Cerebellar nuclear complex (tissue), 1 donor: ENCODE measurements around the gene YTHDF2.
A peak's percentile ranks its signal among the peaks of the same experiment; 100 is the strongest.
"Not testable (repeated sequence)": the region's sequence is repeated elsewhere in the genome, so short reads cannot be mapped to it uniquely, and the experiment has no call there.

Source experiments
- DNase-seq, 2 experiments: peaks; one replicate each; lab custom pipeline; 2025; lab: John Stamatoyannopoulos, UW

The YTHDF2 gene

DNA sequence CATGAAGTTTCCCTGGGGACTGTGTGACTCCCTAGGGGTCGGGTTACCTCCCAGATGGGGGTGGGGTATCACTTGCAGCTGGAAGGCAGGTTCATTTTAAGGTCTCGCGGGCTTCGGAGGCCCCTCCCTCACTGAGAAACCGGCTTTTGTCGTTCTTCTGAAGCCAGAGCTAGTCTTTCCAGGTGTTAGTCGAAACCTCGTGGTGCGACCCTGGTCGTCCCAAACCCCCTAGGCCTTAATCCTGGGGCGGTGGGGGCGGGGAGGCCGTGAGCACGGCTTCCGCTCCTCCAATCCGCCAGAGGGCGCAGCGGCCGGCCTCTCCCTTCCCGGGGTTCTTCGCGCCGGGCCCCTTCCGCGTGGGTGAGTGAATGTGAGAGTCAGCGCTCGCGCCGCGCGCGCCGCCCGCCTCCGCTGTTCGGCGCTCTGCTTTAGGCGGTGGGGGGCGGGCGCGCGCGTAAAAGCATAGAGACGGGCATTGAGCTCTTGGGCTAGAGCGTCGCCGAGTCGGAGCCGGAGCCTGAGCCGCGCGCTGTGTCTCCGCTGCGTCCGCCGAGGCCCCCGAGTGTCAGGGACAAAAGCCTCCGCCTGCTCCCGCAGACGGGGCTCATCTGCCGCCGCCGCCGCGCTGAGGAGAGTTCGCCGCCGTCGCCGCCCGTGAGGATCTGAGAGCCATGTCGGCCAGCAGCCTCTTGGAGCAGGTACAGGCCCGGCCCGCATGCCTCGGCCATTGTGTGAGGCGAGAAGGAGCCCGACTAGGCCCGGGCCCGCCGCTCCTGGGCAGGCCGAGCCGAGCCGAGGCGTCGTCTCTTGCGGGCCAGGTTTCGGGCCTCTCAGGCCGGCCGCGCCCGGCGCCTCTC is at the start of gene YTHDF2:
TSS of gene YTHDF2 (plus strand) at position 491 of the 857 bp plus-strand sequence. CDS start at position 672, 181 bp downstream.
- peak; percentile 53 to 61 for DNase-seq

GRCh38 chr1:28691627-28692026 is 45.1 kb upstream of the YTHDF2 start:
- DNase-seq: not testable (repeated sequence)

DNA sequence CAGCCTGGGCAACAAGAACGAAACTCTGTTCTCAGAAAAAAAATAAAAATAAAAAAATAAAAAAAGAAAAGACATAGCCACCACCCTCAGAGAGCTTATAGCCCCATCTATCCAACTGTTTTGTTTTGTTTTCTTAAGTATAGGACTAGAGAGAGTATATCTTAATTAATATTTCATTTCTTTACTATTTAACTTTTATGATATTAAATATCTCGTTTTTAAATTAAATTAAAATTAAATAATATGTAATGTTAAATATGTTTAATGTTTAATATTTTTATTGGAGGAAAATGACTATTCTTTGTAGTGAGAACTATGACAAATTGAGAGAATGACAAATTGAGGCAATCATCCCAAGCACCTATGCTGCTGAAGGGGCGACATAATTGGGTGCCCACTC is 33.1 kb upstream of the YTHDF2 start:
- DNase-seq: no peak

- DNase-seq: no peak
These were observed 20.4 kb upstream of the YTHDF2 start for GRCh38 chr1:28716336-28716735.

GRCh38 chr1:28718166-28718565 is 18.6 kb upstream of the YTHDF2 start:
- DNase-seq: no peak

DNA sequence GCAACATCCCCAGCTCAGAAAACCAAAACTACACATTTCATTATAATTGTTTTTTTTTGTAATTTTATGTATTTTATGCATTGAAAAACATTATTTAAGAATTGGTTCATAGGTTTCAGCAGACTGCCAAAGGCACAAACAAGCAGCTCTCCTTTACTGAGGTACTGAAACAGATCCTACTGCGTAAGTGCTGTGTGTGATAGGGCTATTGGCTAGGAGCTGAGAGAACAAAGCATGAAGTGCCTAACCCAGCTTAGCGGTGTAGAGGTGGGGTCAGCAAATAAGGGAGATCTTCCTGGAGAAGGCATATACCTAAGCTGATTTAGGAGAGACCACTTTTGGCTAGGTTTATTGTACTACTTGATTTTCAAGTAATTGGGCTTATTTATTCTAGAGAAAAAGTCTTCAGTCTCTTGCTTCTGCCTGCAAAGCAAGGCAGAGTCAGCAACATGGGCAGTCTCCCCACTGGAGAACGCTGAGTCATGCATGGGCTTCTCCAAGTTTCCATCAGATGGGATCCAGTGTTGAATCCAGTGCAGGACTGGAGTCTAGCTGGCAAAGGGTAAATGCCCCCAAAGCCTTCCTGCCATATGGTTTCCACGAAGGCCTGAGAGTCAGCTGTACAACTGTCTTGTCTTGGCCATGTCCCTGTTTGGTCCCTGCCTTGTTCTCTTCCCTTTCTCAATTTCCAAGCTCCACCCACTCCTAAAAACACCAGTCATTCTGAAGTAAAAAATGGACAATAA is 18.0 kb upstream of the YTHDF2 start:
- no peak for DNase-seq

DNA sequence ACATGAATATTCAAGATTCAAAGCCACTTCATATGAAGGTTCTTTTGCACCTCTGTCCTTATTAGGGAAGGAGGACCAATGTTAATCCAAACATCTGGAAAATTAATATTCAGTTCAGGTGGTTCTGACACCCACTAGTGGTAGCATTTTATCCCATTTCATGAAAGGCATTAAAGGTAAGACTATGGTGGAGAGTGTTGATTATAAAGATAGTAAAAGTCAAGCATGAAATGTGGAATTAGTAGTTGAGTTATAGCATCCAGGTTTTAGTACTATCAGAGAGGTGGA is 17.5 kb upstream of the YTHDF2 start:
- no peak for DNase-seq

DNA sequence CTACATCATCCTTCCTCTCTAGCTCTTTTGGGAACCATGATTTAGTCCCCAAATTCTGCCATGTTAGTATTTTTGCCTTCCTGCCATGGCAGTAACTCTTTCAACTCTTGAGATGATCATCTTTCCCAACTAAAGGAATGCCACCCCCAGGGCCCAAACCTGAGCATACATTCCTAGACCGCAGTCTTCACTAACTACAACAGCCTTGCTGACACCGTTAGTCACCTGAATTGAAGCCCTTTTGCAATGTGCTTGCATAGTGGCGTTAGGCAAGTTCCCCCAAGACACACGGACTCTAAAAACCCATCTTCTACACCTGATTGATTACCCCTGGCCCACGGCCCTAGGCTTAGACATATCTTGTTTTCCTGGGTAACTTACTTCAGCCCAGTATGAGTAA is 16.4 kb upstream of the YTHDF2 start:
- no peak for DNase-seq

GRCh38 chr1:28721927-28722326 is 14.8 kb upstream of the YTHDF2 start:
- DNase-seq: not testable (repeated sequence)

DNA sequence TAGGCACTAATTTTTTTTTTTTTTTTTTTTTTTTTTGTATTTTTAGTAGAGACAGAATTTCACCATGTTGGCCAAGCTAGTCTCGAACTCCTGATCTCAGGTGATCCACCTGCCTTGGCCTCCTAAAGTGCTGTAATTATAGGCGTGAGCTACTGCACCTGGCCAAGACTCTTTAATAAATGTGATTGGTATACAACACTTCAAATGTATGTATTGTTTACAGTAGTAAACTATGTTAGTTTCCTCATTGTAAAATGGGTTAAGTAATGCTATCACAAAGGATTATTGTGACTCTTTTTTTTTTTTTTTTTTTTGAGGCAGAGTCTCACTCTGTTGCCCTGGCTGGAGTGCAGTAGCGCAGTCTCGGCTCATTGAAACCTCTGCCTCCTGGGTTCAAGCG is 11.4 kb upstream of the YTHDF2 start:
- not testable (repeated sequence) for DNase-seq

DNA sequence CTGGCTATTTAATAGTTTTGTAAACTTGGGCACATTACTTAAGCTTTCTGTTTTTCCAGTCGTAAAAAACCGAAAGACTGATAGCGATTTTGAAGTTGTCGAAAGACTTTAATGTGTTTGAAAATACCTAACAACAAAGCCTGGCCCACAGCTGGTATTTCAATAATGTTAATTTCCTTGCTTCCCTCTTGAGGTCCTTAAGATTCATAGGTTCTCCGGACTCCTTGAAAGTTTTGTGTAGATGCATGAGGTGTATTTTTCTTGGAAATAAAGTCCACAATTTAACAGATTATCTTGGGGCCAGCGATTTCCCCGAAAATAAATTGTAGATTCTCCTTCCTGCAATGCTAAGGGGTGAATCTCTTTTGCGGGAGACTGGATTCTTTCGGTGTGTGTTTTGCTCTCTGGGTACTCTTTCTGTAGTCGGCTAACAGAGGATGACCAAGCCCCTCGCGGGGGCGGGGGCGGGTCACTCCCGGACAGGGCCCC is 735 bp upstream of the YTHDF2 start:
- DNase-seq: no peak

DNA sequence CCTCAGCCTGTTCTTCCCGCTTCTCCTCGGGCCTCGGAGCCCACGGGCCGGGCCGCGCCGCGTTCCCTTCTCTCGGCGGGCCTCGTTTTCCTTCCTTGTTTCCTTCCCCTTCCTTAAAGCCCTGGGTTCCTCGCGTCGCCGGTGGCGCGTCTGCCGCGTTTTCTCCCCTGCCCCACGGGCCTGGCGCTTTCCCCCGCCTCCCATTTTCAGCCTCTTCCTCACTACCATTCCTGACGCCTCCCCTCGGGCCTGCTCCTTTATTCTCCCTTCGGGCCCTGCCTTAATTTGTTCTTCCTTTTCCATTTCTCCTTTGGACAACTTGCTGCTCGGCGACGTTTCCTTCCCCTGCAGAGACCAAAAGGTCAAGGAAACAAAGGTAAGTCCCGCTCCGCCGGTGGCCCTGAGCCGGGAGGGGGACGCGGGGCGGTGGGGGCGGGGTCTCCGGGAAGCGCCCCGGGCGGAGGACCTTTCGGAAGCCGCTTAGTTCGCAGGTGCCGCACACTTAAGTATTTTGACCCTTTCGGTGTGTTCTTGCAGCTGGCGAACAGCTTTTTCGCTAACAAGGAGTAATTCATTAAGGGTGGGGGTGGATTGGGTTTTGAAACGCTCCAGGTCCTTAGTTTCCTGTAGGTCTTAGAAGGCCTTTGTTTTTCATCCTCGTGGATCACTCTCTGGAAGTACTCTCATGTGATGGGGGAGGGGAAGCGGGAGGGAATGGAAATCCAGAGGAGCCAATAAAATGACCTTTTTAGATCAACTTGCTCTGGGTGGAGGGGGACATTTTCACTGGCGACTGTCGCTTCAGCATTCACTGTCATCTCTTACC is 780 bp downstream of the YTHDF2 start:
- no peak for DNase-seq

GRCh38 chr1:28740118-28740517 is 3.4 kb downstream of the YTHDF2 start:
- no peak for DNase-seq

DNA sequence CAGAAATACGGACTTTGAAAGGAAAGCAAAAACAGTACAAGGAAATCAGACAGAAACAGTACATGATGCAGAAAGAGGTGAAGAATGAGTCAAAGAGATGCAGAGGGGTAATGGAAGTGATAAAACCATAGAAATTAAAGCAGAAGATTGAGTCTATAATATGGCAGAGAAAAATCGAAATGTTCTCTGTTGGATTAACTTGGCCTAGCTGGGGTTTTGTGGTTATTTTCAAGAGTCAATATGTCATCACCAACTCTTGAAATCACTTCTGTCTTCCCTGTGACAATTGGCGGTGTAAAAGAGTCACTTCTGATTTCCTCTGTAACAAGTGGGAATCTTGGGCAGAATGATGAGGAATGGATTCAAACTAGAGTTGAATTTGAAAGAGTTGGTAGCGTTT is 7.4 kb downstream of the YTHDF2 start:
- no peak for DNase-seq

DNA sequence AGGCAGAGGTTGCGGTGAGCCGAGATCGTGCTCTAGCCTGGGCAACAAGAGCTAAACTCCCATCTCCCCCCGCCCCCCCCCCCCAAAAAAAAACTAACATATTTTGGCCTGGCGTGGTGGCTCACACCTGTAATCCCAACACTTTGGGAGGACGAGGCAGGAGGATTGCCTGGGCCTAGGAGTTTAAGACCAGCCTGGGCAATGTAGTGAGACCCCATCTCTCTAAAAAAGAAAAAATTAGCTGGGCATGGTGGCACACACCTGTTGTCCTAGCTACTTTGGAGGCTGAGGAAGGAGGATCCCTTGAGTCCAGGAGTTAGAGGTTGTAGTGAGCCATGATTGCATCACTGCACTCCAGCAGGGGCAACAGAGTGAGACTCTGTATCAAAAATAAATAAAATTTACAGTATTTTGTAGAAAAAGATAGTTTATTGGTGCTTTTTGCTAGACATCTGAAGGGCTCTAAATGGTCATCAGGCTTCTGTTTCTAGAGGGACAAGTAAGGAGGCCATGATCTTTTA is 9.0 kb downstream of the YTHDF2 start:
- no peak for DNase-seq

DNA sequence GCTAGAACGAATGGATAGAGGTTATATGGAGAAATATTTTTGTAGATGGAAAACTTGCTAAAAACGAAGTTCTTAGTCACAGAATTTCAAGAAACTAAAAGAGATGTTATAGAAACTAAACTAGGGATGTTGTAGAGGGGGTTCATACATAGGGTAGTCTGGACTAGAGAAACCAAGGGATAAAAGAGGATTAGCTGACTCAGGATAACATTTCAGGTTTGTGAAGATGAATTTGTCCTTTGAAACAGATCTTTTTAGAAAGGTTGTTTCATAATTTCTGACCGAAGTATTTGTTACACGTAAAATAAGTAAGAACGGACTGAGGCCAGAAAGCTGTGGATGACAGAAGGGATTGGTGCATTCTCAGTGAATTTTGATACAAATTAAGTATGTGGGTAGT is 13.6 kb downstream of the YTHDF2 start:
- DNase-seq: no peak

DNA sequence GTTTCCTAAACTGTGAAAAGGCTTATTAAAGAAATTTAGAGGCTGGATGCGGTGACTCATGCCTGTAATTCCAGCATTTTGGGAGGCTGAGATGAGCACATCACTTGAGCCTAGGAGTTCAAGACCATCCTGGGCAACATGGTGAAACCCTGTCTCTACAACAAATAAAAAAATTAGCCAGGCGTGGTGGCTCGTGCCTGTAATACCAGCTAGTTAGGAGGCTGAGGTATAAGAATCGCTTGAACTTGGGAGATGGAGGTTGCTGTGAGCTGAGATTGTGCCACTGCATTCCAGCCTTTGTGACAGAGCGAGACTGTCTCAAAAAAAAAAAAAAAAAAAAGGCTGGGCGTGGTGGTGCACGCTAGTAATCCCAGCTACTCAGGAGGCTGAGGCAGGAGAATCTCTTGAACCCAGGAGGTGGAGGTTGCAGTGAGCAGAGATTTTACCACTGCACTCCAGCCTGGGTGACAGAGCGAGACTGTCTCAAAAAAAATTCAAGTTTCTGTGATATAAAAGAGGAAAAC is 14.1 kb downstream of the YTHDF2 start:
- DNase-seq: not testable (repeated sequence)

DNA sequence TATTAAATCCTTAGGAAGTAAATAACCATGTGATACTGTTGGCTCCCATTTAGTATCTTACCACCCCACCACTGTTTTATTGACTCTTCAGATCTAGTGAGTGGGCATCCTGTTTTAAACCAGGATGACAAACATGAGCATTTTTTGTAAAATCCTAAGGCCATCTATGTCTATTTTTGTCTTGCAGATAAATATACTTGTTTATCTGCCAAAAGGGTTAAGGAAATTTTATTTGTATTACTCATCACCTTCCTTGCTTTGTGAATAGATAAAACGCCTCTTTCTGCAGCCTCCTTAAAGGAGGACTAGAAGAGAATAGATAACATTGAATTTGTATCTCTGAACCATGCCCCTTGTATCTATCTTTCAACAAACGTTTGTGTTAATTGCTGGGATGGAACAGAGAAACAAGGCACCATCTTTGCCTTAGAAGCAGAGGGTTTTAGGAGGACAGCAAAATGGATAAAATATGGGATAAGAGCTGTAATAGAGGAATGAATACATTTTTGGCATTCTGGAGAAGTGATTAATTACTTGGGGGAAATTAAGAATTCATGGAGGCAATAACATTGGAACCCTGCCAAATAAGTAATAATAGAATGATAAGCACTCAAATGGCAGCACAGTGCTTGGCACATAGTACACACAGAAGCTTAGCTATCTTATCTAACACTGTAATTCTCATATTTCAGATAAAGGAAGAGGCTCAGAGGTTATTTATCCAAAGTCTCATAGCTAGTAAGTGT is 14.7 kb downstream of the YTHDF2 start:
- DNase-seq: no peak

- DNase-seq: no peak
These were observed 19.0 kb downstream of the YTHDF2 start for GRCh38 chr1:28755701-28756100.

- DNase-seq: no peak
These were observed 20.1 kb downstream of the YTHDF2 start for GRCh38 chr1:28756846-28757245.

- DNase-seq: no peak
These were observed 21.7 kb downstream of the YTHDF2 start for GRCh38 chr1:28758420-28758819.
